ENCODE results near the gene SEC22B.
"Not testable (repeated sequence)": the region's sequence is repeated elsewhere in the genome, so short reads cannot be mapped to it uniquely, and the experiment has no call there.

DNA sequence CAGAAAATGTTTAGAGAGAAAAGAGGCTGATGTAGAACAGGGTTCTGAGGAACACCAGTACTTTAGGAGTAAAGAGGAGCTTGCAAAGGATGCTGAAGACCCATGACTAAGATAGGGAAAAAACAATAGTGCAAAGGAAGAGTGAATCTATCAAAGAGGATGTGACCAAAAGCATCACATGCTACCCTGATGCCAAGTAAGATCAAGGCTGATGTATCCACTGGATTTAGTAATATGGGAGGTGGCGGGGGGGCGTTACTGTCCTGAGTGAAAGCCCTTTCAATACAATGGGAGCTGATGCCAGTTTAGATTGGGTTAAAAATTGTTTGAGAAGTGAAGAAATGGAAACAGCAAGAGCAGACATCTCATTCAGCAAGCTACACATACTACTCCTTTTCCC is 32.2 kb downstream of the SEC22B start:
- TF ChIP-seq, protein P1, sequence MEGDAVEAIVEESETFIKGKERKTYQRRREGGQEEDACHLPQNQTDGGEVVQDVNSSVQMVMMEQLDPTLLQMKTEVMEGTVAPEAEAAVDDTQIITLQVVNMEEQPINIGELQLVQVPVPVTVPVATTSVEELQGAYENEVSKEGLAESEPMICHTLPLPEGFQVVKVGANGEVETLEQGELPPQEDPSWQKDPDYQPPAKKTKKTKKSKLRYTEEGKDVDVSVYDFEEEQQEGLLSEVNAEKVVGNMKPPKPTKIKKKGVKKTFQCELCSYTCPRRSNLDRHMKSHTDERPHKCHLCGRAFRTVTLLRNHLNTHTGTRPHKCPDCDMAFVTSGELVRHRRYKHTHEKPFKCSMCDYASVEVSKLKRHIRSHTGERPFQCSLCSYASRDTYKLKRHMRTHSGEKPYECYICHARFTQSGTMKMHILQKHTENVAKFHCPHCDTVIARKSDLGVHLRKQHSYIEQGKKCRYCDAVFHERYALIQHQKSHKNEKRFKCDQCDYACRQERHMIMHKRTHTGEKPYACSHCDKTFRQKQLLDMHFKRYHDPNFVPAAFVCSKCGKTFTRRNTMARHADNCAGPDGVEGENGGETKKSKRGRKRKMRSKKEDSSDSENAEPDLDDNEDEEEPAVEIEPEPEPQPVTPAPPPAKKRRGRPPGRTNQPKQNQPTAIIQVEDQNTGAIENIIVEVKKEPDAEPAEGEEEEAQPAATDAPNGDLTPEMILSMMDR (IDR thresholded peaks at IDR 0.05; ENCODE audit: borderline replicate concordance, extremely low read depth, low read length, poor library complexity, severe bottlenecking) = not testable (repeated sequence)
- not testable (repeated sequence) for TF ChIP-seq EZH2 (IDR thresholded peaks at IDR 0.05; ENCODE audit: borderline replicate concordance, low read depth, low read length, severe bottlenecking)
